PC-9 (cell line): Measurements from ENCODE around the gene RECQL5. TPM values are rescaled to one million over a fixed set of nuclear protein-coding genes. Genes with fewer than 3 reads are reported as not detected.

ENCODE experiments used
- BruUV-seq: library from RNA; stranded (reverse); fragments of 400-500 nt; replicated peaks from 2 replicates; lab custom pipeline; 2021; lab: Mats Ljungman, UMichigan
- CTCF ChIA-PET: fragments of 300-600 bp; sonication (Branson Sonifier 250); formaldehyde crosslinking; loops from one replicate; lab custom pipeline; 2022; ENCODE audit warnings: antibody characterized with exemption; lab: Charles Lee
- POLR2A ChIA-PET: fragments of 300-600 bp; sonication (Branson Sonifier 250); formaldehyde crosslinking; loops from one replicate; lab custom pipeline; 2022; ENCODE audit warnings: antibody characterized with exemption; ENCODE audit not compliant: unreplicated experiment; lab: Charles Lee
- DNase-seq, 2 experiments: peaks; one replicate each; pipeline versions ENCODE4 v3.0.0 to v3.0.0-alpha.2; 2015 to 2022; ENCODE audit warnings: mixed read lengths in 1 of 2
- H2AFZ ChIP-seq: fragments of 200-600 bp; sonication (generic); 2 replicates; pipeline ENCODE4 v1.8.1; 2017; ENCODE audit warnings: antibody characterized with exemption
- H3F3A ChIP-seq: fragments of 200-600 bp; sonication (generic); 2 replicates; pipeline ENCODE4 v1.8.1; 2017; ENCODE audit warnings: antibody characterized with exemption, mild to moderate bottlenecking, low read depth; ENCODE audit not compliant: insufficient read depth
- H3K27ac ChIP-seq: fragments of 200-600 bp; sonication (generic); 2 replicates; pipeline ENCODE4 v1.6.1; 2016; ENCODE audit warnings: mixed run types
- H3K27me3 ChIP-seq: fragments of 200-600 bp; sonication (generic); 2 replicates; pipeline ENCODE4 v1.6.1; 2016; ENCODE audit warnings: low read depth, mixed run types; ENCODE audit not compliant: insufficient read depth
- H3K36me3 ChIP-seq: fragments of 200-600 bp; sonication (generic); 2 replicates; pipeline ENCODE4 v1.6.1; 2016; ENCODE audit warnings: low read depth, mixed run types
- H3K4me1 ChIP-seq: fragments of 200-600 bp; sonication (generic); replicated peaks from 2 replicates; pipeline ENCODE4 v1.6.1; 2016; ENCODE audit warnings: mixed run types; ENCODE audit not compliant: insufficient read depth
- H3K4me2 ChIP-seq: fragments of 200-600 bp; sonication (generic); 2 replicates; pipeline ENCODE4 v1.6.1; 2017; ENCODE audit warnings: mixed run types
- H3K4me3 ChIP-seq: fragments of 200-600 bp; sonication (generic); 2 replicates; pipeline ENCODE4 v1.6.1; 2016; ENCODE audit warnings: mixed run types
- H3K79me2 ChIP-seq: fragments of 200-600 bp; sonication (generic); 2 replicates; pipeline ENCODE4 v1.6.1; 2017; ENCODE audit warnings: low read depth, mixed run types
- H3K9me2 ChIP-seq: fragments of 200-600 bp; sonication (generic); 2 replicates; pipeline ENCODE4 v1.8.1; 2017; ENCODE audit warnings: mild to moderate bottlenecking; ENCODE audit not compliant: insufficient read depth
- H3K9me3 ChIP-seq: fragments of 200-600 bp; sonication (generic); 2 replicates; pipeline ENCODE4 v1.8.1; 2016; ENCODE audit warnings: low read depth; ENCODE audit not compliant: insufficient read depth
- H4K20me1 ChIP-seq: fragments of 200-600 bp; sonication (generic); 2 replicates; pipeline ENCODE4 v1.8.1; 2017; ENCODE audit not compliant: insufficient read depth
- CTCF ChIP-seq: fragments of 200-600 bp; sonication (generic); conservative IDR thresholded peaks from 2 replicates; pipeline ENCODE4 v1.6.1; 2017; ENCODE audit warnings: mixed run types, antibody characterized with exemption, mild to moderate bottlenecking, moderate library complexity
- EZH2 ChIP-seq: fragments of 200-600 bp; sonication (generic); IDR thresholded peaks from 2 replicates; pipeline ENCODE4 v1.8.0; 2017; ENCODE audit warnings: antibody characterized with exemption, low read depth
- intact Hi-C: fragments of 100-400 bp; cut with micrococcal nuclease; formaldehyde crosslinking; loops from one replicate; pipeline ENCODE4 v1.10.0; 2022; ENCODE audit not compliant: unreplicated experiment
- total RNA-seq: library from RNA; stranded (reverse); gene quantifications from 2 replicates; pipeline ENCODE4 v1.2.3, GENCODE V29; 2021

Gene RECQL5
- total RNA-seq, 1 experiment from 2014 or later: 41.0 TPM

- DNase-seq: no peak
- H3K4me1 ChIP-seq: peaks cover 20% of the 10 kb centered on the region
- no peaks in the 10 kb centered on the region for H3K79me2 ChIP-seq
- peaks cover 12% of the 10 kb centered on the region for H4K20me1 ChIP-seq
- no peaks in the 10 kb centered on the region for H3K9me2 ChIP-seq
- no peak overlapping the region for H3K27ac ChIP-seq
- H3F3A ChIP-seq: peaks cover 13% of the 10 kb centered on the region
- no peak overlapping the region for H3K4me2 ChIP-seq
- no TSS peak for BruUV-seq
- ChIA-PET POLR2A (no interaction called here), CTCF (no interaction called here)
- H3K36me3 ChIP-seq: no peaks in the 10 kb centered on the region
- no peaks in the 10 kb centered on the region for H3K9me3 ChIP-seq
- no peak overlapping the region for H2AFZ ChIP-seq
- no peak overlapping the region for H3K4me3 ChIP-seq
- intact Hi-C loops: loop anchor here (5.0 kb wide), 1 partner anchor 36 kb away; the partner anchor contains the start of genes RECQL5 and SAP30BP
- no peaks in the 10 kb centered on the region for H3K27me3 ChIP-seq
- TF ChIP-seq EZH2 (no peak), CTCF (no peak)
Measured at GRCh38 chr17:75631353-75631752, 35.6 kb downstream of the RECQL5 start.

- ChIA-PET POLR2A (interaction anchor here (0.5 to 0.6 kb wide), 3 partner anchors 26 to 156 kb away, joined by 3 to 5 read pairs (median 5); no protein-coding TSS in a partner anchor), CTCF (interaction anchor here (0.6 to 0.7 kb wide), 4 partner anchors 14 to 214 kb away, joined by 3 to 5 read pairs (median 4); partner anchors contain the start of gene UNC13D)
Measured at GRCh38 chr17:75630071-75630917, 36.7 kb downstream of the RECQL5 start.

DNA sequence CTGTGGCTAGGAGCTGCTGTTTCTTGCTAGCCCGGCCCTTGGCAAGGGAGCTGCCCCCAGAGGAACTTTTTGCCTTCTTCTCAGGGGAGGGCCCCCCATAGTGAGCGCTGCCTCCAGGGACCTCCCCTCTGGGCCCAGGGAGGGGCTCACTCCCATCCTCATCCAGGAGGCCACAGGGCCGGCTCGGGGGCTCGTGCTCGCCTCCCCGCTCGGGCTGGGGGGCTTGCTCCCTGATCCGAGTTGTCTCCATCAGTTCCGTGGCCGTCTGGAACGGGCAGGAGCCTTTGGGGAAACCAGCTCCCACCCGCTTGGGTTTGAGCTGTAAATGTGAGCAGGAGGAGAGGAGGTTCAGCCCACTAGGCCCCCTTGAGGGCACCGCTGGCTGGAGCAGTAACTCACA lies 37.8 kb downstream of the RECQL5 start:
- Histone ChIP-seq H3K9me2 (no peaks in the 10 kb centered on the region), H3K36me3 (no peaks in the 10 kb centered on the region), H3K9me3 (no peaks in the 10 kb centered on the region), H3F3A (peaks cover 11% of the 10 kb centered on the region), H3K27ac (no peak overlapping the region), H2AFZ (no peak overlapping the region), H4K20me1 (peaks cover 12% of the 10 kb centered on the region), H3K4me1 (peaks cover 16% of the 10 kb centered on the region), H3K4me3 (no peak overlapping the region), H3K4me2 (no peak overlapping the region), H3K27me3 (no peaks in the 10 kb centered on the region), H3K79me2 (no peaks in the 10 kb centered on the region)
- DNase-seq: no peak
- POLR2A ChIA-PET: no interaction called here
- no peak for TF ChIP-seq CTCF
- TF ChIP-seq EZH2: no peak
- CTCF ChIA-PET: interaction anchor here (0.7 kb wide), 1 partner anchor 15 kb away, joined by 3 read pairs; no protein-coding TSS in a partner anchor
- intact Hi-C loops: no loop called here
- BruUV-seq: no TSS peak

More at GRCh38 chr17:75630071-75630917, 36.7 kb downstream of the RECQL5 start:
- no peak overlapping the region for H3K27ac ChIP-seq
- no TSS peak for BruUV-seq
- H3K36me3 ChIP-seq: no peaks in the 10 kb centered on the region
- no peaks in the 10 kb centered on the region for H3K9me3 ChIP-seq
- peaks cover 12% of the 10 kb centered on the region for H4K20me1 ChIP-seq
- peaks cover 20% of the 10 kb centered on the region for H3K4me1 ChIP-seq
- no peaks in the 10 kb centered on the region for H3K27me3 ChIP-seq
- no peak overlapping the region for H2AFZ ChIP-seq
- no peak for TF ChIP-seq EZH2
- no peak for TF ChIP-seq CTCF
- no peak overlapping the region for H3K4me3 ChIP-seq
- peaks cover 13% of the 10 kb centered on the region for H3F3A ChIP-seq
- no peaks in the 10 kb centered on the region for H3K79me2 ChIP-seq
- no peak overlapping the region for H3K4me2 ChIP-seq
- no peak for DNase-seq
- H3K9me2 ChIP-seq: no peaks in the 10 kb centered on the region
- intact Hi-C loops: loop anchor here (5.0 kb wide), 1 partner anchor 37 kb away; the partner anchor contains the start of genes RECQL5 and SAP30BP
